Limb (tissue), 2 donors: ENCODE data around the gene MAPK8.

Experiments
- DNase-seq, 2 donors: peaks; one replicate each; pipeline ENCODE4 v3.0.0-alpha.2; 2016; ENCODE audit errors: extremely low spot score in 2 of 2

Gene MAPK8

DNA sequence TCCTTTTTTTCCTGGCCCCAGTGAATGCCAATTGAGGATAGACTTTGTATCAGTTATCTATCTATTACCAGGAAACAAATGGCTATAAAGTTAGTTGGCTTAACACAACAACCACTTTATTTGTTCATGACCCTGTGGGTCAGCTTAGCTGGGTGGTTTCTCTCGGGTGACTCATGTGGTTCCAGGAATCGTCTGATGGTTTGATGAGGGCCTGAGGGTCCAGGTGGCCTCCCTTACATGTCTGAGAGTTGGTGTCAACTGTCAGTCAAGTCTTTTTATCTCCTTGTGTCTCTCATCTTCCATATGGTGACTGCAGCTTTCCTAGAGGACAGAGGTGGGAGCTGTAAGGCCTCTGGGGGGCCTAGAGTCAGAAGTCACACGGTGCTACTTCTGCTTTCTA, 15.3 kb upstream of the MAPK8 start:
- DNase-seq = no peak

DNA sequence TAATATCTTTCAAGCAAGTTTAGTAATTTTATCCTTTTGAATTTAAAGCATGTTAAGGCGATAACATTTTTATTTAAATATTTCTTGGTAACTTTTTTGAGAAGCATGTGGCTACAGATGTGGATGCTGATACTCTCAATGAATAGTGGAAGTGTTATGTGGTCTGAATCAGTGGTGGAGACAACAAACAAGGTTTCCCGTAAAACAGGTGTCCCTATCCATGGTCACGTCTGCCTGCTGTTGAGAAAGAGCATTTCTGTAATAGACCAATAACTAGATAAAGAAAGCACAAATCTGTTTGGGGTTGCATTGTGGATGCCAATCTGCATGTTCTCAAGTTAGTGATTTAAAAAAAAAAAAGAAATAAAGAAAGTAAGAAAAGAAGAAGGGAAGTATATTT, 13.9 kb upstream of the MAPK8 start:
- no peak for DNase-seq

DNA sequence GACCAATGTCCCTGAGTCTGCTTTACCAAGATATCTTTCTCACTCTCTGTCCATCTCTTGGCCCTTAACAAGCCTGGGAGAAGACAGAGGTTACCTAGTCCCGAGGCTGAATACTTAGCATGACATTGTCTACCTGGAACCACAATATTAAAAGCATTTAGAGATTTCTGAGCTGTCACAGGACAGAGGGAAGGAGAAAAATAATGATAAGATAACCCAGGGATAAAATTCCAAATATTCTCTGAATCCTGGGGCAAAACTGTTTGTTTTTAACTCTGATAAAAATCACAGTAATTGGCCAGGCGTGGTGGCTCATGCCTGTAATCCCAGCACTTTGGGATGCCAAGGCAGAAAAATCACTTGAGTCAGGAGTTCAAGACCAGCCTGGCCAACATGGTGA, 12.0 kb upstream of the MAPK8 start:
- DNase-seq = no peak

DNA sequence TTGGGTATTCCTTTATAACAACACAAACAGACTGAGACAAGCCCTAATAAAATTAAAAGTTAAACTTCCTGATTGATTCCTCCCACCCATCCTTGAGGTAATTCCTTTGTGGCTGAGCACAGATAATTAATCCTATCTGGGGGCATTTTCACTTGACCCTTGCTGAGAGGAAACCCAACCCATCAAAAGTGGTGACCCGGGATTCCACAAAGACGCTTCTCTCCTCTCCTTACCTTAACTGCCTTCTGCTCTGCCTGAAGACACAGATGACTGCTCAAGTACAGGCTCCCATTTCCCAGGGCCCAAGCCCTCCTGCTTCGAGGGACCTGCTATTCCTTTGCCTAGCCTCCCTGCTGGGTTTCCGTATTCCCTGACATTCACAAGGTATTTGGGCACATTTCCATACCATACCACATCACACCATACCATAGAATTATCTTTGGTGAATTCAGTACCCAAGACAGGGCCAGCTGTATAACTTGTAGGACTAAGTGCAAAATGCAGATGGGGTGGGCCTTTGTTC, 9.8 kb upstream of the MAPK8 start:
- no peak for DNase-seq

DNA sequence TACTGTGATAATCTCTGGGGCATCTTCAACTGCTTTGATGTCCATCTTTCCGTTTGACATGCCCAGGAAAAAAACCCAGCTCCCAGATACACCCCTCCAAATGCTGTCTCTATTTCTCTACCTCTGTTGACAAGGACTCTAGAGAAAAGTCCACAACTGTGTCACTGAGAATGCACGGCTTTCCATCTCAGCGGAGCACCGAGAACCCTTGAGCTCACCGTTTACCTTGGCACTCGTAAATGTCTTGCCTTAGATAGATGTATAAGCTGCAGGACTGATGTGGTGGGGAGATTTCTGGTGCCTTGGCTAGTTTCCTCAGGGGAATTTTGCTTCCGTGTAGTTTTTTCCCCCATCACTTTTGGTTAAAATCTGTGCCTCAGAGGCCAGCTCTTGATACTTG, 7.4 kb upstream of the MAPK8 start:
- DNase-seq = no peak

DNA sequence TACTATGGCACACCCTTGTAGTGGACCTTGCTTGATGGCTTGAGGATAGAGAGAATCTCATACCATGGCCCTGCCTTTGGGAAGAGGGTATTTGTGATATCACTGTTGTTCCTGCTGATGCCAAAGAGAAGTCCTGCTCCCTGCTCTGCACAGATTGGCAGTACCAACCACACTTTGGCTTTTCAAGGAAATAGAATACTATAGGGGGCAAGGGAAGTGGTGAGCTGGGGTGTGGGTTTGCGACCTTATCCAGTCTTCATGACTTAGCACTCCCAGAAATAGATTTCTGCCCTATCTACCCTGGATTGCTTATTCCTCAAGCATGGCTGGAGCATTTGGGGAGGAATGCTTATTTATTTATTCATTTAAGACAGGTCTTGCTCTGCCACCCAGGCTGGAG, 6.8 kb upstream of the MAPK8 start:
- no peak for DNase-seq

DNA sequence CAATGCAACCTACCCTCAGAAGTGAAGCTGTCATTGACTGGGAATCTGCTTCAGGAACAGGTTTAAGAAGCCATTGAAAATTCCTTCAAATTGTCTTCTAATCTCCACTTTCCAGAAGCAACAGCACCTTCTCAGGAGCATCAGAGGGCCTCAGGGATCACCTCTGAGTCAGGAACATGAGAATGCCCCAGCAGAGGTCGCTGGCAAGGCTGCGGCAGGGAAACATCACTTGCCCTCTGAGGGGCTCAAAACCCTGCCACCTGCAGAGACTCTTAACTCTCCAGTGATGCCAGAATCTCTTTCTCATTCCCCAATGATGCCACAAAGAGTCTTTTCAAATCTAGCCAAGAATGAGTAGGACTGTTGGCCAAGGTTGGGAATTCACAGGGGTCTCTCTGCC, 5.9 kb upstream of the MAPK8 start:
- no peak for DNase-seq

DNA sequence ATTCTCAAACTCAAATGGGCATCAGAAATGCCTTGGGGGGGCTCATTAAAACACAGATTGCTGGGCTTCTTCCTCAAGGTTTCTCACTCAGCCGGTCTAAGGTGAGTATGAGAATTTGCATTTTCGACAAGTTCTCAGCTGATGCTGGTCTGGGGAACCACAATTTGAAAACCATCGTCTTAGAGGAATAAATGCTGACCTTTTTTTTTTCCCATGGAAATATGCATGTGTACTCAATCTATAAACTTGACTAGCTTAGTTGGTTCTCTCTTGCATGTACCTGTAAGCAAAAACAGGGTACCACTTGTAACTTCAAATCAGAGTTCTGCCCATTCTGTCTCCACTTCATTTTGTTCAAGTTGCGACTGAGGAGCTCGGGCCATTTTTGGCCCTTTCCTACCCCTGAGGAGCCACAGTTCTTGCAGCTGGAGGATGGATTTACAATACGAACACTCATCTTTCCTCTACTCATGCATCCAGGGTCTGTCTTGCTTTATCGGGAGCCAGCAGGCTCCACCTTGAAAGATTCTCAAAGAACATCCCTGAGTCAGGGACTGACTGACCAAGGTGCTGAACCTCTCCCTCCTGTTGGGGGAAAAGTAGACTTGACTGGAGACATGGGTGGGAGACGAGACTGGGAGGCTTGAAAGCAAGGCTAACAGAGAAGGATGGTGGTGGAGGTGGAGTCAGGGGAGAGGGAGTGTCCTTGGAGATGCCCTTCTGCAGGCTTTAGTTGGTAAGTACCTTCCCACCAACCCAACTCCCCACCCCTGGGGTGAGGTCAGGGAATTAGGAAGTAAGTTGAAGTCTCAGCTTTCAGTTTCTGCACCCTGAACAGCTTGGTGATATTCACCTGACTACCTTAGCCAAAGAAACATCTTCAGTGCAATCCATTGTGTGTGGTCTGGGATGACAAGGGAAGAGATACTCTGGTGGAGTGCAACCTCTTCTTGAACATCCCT, 3.7 kb upstream of the MAPK8 start:
- DNase-seq = no peak

DNA sequence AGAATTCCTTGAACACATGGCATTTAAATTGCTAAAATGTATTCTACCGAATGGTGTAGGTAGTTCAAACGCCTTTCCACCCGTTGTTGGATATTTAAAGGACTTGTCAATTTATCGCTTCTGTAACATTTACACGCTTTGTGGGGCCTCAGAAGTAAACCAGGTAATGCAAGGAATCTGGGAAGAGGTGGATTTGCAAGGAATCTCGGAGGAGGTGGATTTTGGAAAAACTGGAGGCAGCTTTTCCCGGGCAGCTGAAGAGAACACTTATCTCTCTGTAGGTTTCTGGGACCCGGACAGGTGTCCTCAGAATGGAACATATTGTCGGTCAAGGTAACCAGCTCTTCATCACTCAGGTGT, 592 bp upstream of the MAPK8 start:
- DNase-seq = no peak

DNA sequence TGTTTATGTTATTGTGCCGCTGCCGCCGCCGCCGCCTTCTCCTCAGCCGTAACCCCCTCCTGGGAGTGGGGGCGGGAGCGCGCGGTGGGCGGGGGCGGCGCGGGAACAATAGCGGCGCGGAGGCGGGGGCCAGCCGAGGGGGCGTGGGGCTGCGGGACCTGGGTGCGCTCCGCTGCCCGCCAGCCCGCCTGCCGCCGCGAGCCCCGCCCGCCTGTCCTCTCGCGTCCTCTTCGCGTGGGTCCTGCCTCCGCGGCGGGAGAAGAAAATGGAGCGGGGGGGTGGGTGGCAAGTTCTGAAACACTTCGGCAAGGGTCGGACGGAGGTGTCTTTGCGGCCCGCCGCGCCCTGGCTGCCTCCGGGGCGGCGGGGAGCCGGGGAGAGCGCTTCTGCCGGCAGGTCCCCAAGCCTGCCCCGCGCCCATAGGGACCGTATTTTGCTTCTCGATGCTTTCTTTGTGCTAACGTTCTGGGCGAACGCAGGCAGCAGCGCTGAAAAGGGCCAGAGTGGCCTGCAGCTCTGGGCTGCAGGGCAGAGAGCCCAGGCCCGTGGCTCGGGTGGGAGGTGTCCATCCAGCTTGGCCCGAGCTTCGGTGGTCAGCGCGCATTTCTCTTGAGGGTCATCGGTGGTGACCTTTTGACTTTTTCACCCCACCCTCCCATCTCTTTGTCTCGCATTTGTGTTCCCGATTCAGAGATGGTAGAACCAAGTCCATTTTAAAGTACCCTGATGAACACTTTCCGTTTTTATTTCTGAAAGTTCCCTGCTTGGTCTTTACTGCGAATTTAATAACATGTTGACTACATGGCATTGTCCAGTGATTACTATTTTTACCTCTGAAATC, 613 bp downstream of the MAPK8 start:
- peak in 1 of 2 donors; percentile 88 for DNase-seq

DNA sequence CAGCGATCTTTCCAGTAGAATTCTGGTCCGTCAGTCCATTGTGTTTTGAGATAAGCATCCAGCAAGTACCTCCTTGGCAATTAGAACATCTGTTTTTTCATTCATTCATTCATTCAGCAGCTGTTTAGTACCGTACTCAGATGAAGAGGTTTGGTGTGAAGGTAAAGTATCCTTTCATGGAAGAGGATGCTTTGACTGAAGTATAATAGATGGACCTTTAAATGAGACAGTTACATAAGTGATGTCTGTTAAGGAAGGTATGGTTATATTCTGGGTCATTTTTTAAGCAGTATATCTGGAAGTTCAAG, 1.2 kb downstream of the MAPK8 start:
- no peak for DNase-seq

DNA sequence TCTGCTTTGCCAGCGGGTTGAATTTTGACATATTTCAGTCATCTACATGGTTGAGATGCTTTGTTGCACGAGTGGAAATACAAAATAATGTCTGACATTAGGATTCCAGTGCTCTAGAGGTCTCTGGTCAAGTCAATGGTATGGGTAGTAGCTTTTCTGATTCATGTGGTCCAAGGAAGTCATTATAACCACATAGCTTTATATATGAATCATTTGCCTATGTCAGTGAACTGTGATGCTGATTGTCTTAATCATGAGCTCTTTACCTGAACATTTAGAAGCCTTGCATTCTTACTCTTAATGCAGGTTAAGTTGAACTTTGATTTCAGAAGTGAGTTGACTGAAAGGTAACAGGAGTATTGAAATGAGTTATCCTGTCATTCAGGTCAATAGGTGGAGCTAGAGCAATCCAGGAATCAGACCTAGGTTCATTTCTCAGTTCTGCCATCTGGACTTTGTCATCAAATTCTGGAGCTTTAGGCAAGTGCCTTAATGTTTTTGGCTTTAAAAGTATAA, 3.3 kb downstream of the MAPK8 start:
- no peak for DNase-seq

DNA sequence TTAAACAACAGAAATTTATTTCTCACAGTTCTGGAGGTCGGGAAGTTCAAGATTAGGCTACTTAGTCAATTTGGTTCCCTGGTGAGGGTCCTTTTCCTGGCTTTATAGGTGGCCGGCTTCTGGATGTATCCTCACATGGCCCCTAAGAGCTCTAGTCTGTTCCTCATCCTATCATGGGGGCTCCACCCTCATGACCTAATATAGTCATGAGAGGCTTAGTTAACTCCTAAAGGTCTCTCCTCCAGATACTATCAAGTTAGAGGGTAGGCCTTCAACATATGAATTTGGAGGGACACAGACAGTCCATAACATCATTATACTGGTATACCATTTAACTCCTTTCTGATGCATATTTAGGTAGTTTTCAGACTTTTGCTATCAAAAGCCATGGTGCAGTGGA, 7.6 kb downstream of the MAPK8 start:
- no peak for DNase-seq

DNA sequence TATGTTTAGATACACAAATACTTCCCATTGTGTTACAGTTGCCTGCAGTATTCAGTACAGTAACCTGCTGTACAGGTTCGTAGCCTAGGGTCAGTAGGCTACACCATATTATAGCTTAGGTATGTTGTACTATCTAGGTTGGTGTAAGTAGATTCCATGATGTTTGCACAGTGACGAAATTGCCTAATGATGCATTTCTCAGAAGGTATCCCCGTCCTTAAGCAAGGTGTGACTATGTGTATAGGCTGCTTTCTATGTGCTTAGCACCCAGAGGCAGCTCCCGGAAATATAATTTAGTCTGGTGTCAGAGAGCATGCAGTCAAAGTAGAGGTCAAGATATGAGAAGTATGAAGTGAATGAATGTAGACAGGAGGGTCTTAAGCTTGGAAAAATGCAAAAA, 9.8 kb downstream of the MAPK8 start:
- DNase-seq = no peak

DNA sequence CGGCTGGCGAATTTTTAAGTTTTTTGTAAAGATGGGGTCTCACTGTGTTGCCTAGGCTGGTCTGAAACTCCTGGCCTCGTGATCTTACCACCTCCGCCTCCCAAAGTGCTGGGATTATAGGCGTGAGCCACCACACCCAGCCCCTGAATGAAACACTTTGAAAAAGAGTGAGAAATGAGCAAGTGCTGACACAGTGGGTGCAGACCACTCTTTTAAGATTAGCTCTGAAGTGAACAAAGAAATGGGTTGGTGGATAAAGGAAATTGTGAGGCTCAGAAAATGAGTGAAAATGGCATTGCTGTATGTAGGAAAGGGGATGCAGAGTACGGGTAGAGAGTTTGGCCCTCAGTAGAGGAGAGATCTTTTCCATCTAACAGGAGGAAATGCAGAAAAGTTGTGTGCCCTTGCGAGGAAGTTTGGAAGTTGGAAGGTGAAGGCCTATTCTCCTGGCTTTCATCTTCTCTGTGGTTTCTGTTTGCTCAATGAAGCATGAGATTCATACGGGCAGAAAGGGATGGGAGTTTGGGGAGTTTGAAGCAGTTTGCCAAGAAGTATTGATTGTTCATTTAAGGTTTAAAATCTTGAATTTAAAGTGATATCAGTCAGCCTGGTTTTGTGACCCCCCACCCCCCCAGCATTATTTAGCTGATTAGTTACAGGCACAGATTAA, 11.0 kb downstream of the MAPK8 start:
- DNase-seq = no peak

DNA sequence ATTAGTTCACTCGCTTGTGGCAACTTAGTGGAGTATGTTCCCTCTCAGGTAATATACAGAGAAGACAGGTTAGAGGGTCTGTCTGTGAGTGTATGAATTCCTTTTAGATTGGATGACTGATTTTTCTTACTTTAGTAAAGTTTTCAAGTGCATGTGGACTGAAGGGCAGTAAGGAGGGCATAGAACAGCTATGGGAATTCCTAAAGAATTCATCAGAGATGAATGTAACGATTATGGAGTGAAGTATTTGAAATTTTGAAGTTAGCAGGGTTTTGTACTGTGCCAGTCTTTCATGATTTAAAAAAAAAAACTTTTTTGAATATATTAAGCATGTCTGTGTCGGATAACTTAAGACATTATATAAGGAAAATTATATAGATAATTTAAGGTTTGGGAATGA, 15.5 kb downstream of the MAPK8 start:
- DNase-seq = no peak

DNA sequence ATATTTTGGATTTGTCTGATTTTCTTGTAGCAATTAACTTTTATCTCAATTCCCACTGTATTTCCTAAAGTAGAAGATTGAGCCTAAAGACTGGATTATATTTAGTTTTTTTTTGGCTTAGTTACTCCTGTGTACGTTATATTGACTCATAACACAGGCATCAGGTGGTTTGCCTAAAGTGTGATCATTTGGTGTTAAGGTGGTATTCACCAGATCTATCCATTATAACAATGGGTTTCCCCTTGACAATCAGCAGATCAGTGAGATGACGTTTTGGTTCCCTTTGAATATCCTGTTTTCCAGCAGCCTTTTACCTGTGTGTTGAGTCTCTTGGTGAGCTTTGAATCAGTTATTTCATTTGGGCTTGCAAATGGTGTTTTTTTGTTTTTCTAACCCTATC, 18.1 kb downstream of the MAPK8 start:
- DNase-seq = no peak

DNA sequence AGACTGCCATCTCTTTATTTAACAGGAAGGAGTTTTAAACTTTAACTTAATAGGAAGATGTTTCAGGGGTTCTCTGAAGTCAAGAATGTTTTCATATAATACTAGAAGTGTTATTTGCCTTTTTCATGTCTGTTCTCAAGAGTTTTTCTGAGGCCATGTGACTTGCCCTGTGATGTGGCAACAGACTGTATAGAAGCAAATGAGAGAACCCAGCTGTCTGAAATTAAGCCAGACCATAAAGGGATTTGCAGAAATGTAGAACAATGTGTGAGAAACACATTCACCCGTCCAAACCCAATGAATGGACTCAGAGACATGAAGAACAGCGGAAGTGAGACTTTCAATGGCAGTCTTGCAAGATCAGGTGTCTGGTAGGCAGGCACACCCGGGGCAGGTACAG, 23.8 kb downstream of the MAPK8 start:
- no peak for DNase-seq

DNA sequence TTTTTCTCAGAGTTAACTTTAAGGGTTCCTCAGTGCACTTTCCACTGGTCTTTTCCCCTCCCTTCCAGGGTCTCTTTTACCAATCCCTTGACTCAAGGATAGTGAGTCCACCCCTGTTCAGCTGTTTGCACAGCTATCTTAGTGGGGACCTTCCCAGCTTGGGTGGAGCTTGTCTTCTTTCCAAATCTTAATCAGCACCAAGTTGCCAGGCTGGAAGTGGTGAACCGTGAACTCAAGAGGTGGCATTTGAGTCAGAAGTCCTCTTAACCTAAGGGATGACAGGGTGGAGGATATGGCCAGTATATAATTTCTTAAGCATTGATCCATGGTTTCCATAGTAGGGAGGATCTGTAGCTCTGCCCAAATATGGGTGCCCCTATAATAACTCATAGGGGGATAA, 25.0 kb downstream of the MAPK8 start:
- no peak for DNase-seq

DNA sequence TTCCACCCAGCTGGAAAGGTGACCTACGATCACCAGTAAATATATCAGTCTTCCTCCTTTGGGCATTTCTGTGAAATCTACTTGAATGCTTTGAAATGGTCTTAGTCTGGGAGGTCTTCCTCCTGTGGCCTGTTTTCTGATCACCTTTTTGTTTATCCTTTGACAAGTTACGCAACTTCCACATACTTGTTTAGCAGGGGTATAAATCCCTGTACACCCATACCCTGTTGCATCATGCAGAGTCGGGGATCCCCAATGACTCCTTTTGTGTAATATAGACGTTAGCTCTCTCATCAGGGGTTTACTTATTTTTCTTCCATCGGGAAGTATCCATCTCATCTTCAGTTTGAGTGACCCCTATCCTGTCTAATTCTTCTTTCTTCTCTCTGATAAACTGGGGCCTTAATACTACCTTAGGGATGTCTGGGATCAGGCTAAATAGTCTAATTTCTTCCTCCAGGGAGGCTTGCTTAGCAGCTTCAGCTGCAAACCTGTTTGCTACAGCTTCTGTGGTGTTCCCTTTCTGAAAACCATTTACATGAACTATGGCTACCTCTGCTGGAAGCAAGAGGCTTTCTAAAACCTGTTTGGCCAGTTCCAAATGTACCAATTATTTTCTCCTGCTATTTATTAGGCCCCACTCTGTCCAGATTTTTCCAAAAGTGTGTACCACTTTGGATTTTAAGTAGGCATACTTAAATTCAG, 25.8 kb downstream of the MAPK8 start:
- DNase-seq = no peak

DNA sequence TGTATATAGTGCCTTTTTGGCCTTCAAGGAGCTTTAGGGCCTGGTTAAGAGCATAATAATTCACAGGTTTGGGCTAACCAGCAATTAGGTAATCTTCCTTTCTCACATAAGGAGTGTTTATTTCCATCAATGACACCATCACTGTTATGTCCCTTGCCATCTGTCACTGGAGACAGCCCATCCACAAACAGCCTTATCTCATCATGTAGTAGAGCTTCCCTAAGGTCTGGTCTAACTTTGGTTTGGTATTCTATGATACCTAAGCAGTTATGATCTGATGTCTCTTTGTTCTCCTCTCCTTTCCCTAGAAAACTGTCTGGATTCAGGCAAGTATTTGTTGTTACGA, 26.4 kb downstream of the MAPK8 start:
- DNase-seq = no peak
